SK-N-SH (cell line): ENCODE data around the gene LRRC73. TPM values are rescaled to one million over a fixed set of nuclear protein-coding genes. Genes with fewer than 3 reads are reported as not detected.
"Not testable (repeated sequence)": the region's sequence is repeated elsewhere in the genome, so short reads cannot be mapped to it uniquely, and the experiment has no call there.

Source experiments
- CTCF ChIA-PET: fragments of 300-600, 350-600 bp; formaldehyde crosslinking; extraction: SDS; loops from one replicate; lab custom pipeline; 2021; lab: Yijun Ruan, JAX
- POLR2A ChIA-PET: fragments of 350-600 bp; sonication (Branson Sonifier 250); formaldehyde crosslinking; extraction: SDS; loops from one replicate; lab custom pipeline; 2020; ENCODE audit warnings: antibody characterized with exemption, inconsistent platforms; lab: Yijun Ruan, JAX
- DNase-seq: peaks from one replicate; pipeline ENCODE4 v3.0.0; 2012
- H2AFZ ChIP-seq: fragments of 200-600 bp; sonication (generic); 2 replicates; pipeline ENCODE4 v1.8.1; 2016; ENCODE audit warnings: antibody characterized with exemption, mild to moderate bottlenecking, low read depth
- H3F3A ChIP-seq: fragments of 200-600 bp; sonication (generic); replicated peaks from 2 replicates; pipeline ENCODE3; 2016; ENCODE audit warnings: antibody characterized with exemption, mild to moderate bottlenecking; ENCODE audit not compliant: insufficient read depth
- H3K27ac ChIP-seq, 2 experiments: fragments of 200-500 bp in 1 of 2; fragments of 200-600 bp in 1 of 2; sonication (Bioruptor generic) in 1 of 2; sonication (generic), shearing (Covaris generic) in 1 of 2; 2 replicates each; pipeline versions ENCODE4 v1.5.1 to v1.6.1; 2014 to 2016; ENCODE audit warnings: low read depth in 2 of 2, inconsistent platforms in 1 of 2, low read length in 1 of 2, mild to moderate bottlenecking in 1 of 2, mixed read lengths in 1 of 2
- H3K27me3 ChIP-seq: fragments of 200-600 bp; sonication (generic), shearing (Covaris generic); 2 replicates; pipeline ENCODE4 v1.6.1; 2016; ENCODE audit warnings: mixed run types; ENCODE audit not compliant: insufficient read depth
- H3K36me3 ChIP-seq, 2 experiments: fragments of 200-500 bp in 1 of 2; fragments of 200-600 bp in 1 of 2; sonication (Bioruptor generic) in 1 of 2; sonication (generic) in 1 of 2; replicated peaks in 1 of 2; 2 replicates each; pipeline versions ENCODE3 to v1.5.1; 2014 to 2016; ENCODE audit warnings: low read length in 1 of 2, mild to moderate bottlenecking in 1 of 2; ENCODE audit not compliant: insufficient read depth in 2 of 2, control insufficient read depth in 1 of 2
- H3K4me1 ChIP-seq, 2 experiments: fragments of 200-500 bp in 1 of 2; fragments of 200-600 bp in 1 of 2; sonication (Bioruptor generic) in 1 of 2; sonication (generic), shearing (Covaris generic) in 1 of 2; 2 replicates each; pipeline versions ENCODE4 v1.5.1 to v1.6.1; 2014 to 2016; ENCODE audit warnings: low read depth in 1 of 2, low read length in 1 of 2, mixed run types in 1 of 2; ENCODE audit not compliant: insufficient read depth in 2 of 2, control insufficient read depth in 1 of 2
- H3K4me2 ChIP-seq: fragments of 200-600 bp; sonication (generic), shearing (Covaris generic); 2 replicates; pipeline ENCODE4 v1.6.1; 2017; ENCODE audit warnings: mixed run types
- H3K4me3 ChIP-seq, 2 experiments: fragments of 200-500 bp in 1 of 2; fragments of 200-600 bp in 1 of 2; sonication (Bioruptor generic) in 1 of 2; sonication (generic), shearing (Covaris generic) in 1 of 2; 2 replicates each; pipeline versions ENCODE4 v1.5.1 to v1.8.1; 2014 to 2016; ENCODE audit warnings: low read depth in 2 of 2, inconsistent platforms in 1 of 2, low read length in 1 of 2, mild to moderate bottlenecking in 1 of 2, mixed read lengths in 1 of 2, moderate library complexity in 1 of 2
- H3K79me2 ChIP-seq: fragments of 200-600 bp; sonication (generic); 2 replicates; pipeline ENCODE4 v1.8.1; 2017; ENCODE audit warnings: mild to moderate bottlenecking; ENCODE audit not compliant: insufficient read depth
- H3K9ac ChIP-seq: fragments of 200-600 bp; sonication (generic); 2 replicates; pipeline ENCODE4 v1.6.1; 2017; ENCODE audit warnings: mixed run types
- H3K9me2 ChIP-seq: fragments of 200-600 bp; sonication (generic); 2 replicates; pipeline ENCODE4 v1.6.1; 2017; ENCODE audit warnings: mixed run types
- H3K9me3 ChIP-seq: fragments of 200-600 bp; sonication (generic); 2 replicates; pipeline ENCODE4 v1.6.1; 2017; ENCODE audit warnings: mixed run types, mild to moderate bottlenecking, moderate library complexity
- H4K20me1 ChIP-seq: fragments of 200-600 bp; sonication (generic); 2 replicates; pipeline ENCODE4 v1.6.1; 2017; ENCODE audit warnings: mild to moderate bottlenecking, mixed run types; ENCODE audit not compliant: insufficient read depth
- CHD2 ChIP-seq: fragments of 150-350 bp; IDR thresholded peaks from 2 replicates; pipeline ENCODE4 v1.6.1; 2018; ENCODE audit warnings: low read length; ENCODE audit not compliant: partially characterized antibody
- ELF1 ChIP-seq: IDR thresholded peaks from 2 replicates; pipeline ENCODE4 v1.4.0; 2012
- EZH2phosphoT487 ChIP-seq: fragments of 200-600 bp; sonication (generic); IDR thresholded peaks from 2 replicates; pipeline ENCODE4 v1.6.1; 2017; ENCODE audit warnings: low read depth, mixed run types, mild to moderate bottlenecking, antibody characterized with exemption, moderate library complexity, borderline replicate concordance
- FOXJ3 ChIP-seq: sonication (generic); formaldehyde crosslinking; IDR thresholded peaks from 2 replicates; pipeline ENCODE4 v1.5.1; 2020; ENCODE audit warnings: mild to moderate bottlenecking, missing genetic modification reagents
- FOXM1 ChIP-seq: IDR thresholded peaks from 2 replicates; pipeline ENCODE4 v1.4.0; 2012; ENCODE audit warnings: low read depth, mild to moderate bottlenecking
- GATA2 ChIP-seq: sonication (generic); formaldehyde crosslinking; IDR thresholded peaks from 2 replicates; pipeline ENCODE4 v1.5.0; 2020; ENCODE audit warnings: mild to moderate bottlenecking, missing genetic modification reagents
- JUND ChIP-seq: IDR thresholded peaks from 2 replicates; pipeline ENCODE4 v1.4.0; 2012
- RCOR1 ChIP-seq: fragments of 150-350 bp; IDR thresholded peaks from 2 replicates; pipeline ENCODE4 v1.6.1; 2017; ENCODE audit warnings: antibody characterized with exemption, low read length
- REST ChIP-seq: IDR thresholded peaks from 2 replicates; pipeline ENCODE4 v1.6.1; 2012; ENCODE audit warnings: mild to moderate bottlenecking, low read depth, low read length, moderate library complexity
- RXRA ChIP-seq: IDR thresholded peaks from 2 replicates; pipeline ENCODE4 v1.4.0; 2012; ENCODE audit warnings: low read depth, mild to moderate bottlenecking, borderline replicate concordance
- YY1 ChIP-seq: IDR thresholded peaks from 2 replicates; pipeline ENCODE4 v1.4.0; 2012; ENCODE audit warnings: low read depth, mild to moderate bottlenecking
- WGBS: methylation state at CpG from one replicate; pipeline ENCODE4 v1.1.6; 2017; ENCODE audit warnings: low lambda C conversion rate; 5-methylcytosine and 5-hydroxymethylcytosine counted together
- polyA plus RNA-seq, 3 experiments: library from polyadenylated mRNA; depleted of rRNA; stranded (reverse); fragments of >200 nt; gene quantifications; 2 replicates each; pipeline ENCODE4 v1.2.3, GENCODE V29; 2012
- TF ChIP-seq, protein P1 (sequence below): fragments of 150-350 bp; IDR thresholded peaks from 2 replicates; pipeline ENCODE4 v1.6.1; 2017; ENCODE audit warnings: antibody characterized with exemption, low read length, low read depth, borderline replicate concordance
- TF ChIP-seq, protein P2 (sequence below): IDR thresholded peaks from 2 replicates; pipeline ENCODE4 v1.4.0; 2012; ENCODE audit warnings: low read depth
- TF ChIP-seq, protein P3 (sequence below): fragments of 150-350 bp; IDR thresholded peaks from 2 replicates; pipeline ENCODE4 v1.6.1; 2016; ENCODE audit warnings: mild to moderate bottlenecking, low read depth, low read length

LRRC73 gene
- polyA plus RNA-seq, 1 of the 3 experiments (the other 2 are of a cell fraction): 0.89 TPM

DNA sequence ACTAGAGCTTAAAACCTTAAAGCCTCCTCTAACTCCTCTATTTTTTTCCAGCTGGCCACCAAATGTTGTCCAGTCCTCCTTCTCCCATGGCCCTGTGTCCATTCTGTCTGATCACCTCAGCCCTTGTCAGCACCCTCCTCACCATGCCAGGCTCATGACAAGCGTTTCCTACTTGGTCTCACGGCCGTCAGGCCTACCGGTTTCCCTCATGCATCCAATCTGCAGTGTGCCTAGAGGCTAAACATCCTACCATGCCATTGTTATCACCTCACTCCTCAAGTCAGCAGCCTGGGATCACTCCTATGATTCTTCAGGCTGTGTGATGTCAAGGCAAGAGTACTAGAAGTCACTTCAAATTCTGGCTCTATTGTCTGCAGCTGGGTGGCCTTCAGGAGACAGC, 42.4 kb downstream of the LRRC73 start:
- no peaks in the 10 kb centered on the region for H3K9me3 ChIP-seq
- TF ChIP-seq CHD2: no peak
- no peak for TF ChIP-seq YY1
- POLR2A ChIA-PET: no interaction called here

DNA sequence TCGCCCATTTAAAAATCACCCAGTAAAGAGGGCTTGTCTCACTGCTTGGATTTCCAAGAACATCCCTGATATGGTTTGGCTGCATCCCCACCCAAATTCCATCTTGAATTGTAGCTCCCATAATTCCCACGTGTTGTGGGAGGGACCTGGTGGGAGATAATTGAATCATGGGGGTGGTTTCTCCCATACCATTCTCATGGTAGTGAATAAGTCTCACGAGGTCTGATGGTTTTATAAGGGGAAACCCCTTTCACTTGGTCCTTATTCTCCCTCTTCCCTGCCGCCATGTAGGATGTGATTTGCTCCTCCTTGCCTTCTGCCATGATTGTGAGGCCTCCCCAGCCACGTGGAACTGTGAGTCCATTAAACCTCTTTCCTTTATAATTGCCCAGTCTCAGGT, 42.9 kb downstream of the LRRC73 start:
- H3K4me1 ChIP-seq, H3K4me2 ChIP-seq, H3K27ac ChIP-seq, H2AFZ ChIP-seq, H3F3A ChIP-seq, H3K79me2 ChIP-seq, H3K4me3 ChIP-seq, DNase-seq, H3K9me3 ChIP-seq, H3K27me3 ChIP-seq, H4K20me1 ChIP-seq, POLR2A ChIA-PET, H3K9me2 ChIP-seq, H3K9ac ChIP-seq, H3K36me3 ChIP-seq: not testable (repeated sequence)
- 41% methylated on average over 5 of the region's 5 CpGs for WGBS
- CTCF ChIA-PET: interaction anchor here (1.4 to 1.5 kb wide), 2 partner anchors 23 to 40 kb away, joined by 4 to 7 read pairs; no protein-coding TSS in a partner anchor

More for the DNA sequence above, 42.4 kb downstream of the LRRC73 start:
- no peaks in the 10 kb centered on the region for H3K79me2 ChIP-seq
- H2AFZ ChIP-seq: no peak overlapping the region
- no peak overlapping the region for H3K27ac ChIP-seq
- H3K4me1 ChIP-seq: no peaks in the 10 kb centered on the region
- no peak for DNase-seq
- peaks cover 4% of the 10 kb centered on the region; the same call in 1 of the 2 replicates for H3K27me3 ChIP-seq
- no peaks in the 10 kb centered on the region for H3F3A ChIP-seq
- no peaks in the 10 kb centered on the region for H3K36me3 ChIP-seq
- H3K9ac ChIP-seq: no peak overlapping the region
- CTCF ChIA-PET: interaction anchor here (1.4 to 1.5 kb wide), 2 partner anchors 23 to 39 kb away, joined by 4 to 7 read pairs; no protein-coding TSS in a partner anchor
- H3K4me2 ChIP-seq: no peak overlapping the region
- H3K4me3 ChIP-seq: no peak overlapping the region
- no peaks in the 10 kb centered on the region for H3K9me2 ChIP-seq
- H4K20me1 ChIP-seq: no peaks in the 10 kb centered on the region
- 63% methylated on average over 4 of the region's 4 CpGs for WGBS

GRCh38 chr6:43465948-43466347, 44.2 kb downstream of the LRRC73 start:
- H3K79me2 ChIP-seq: no peaks in the 10 kb centered on the region
- TF ChIP-seq RCOR1 (no peak), RXRA (no peak), ELF1 (no peak), FOXJ3 (CRISPR knock-in tag) (no peak), FOXM1 (no peak), REST (no peak), EZH2phosphoT487 (no peak), JUND (no peak), GATA2 (CRISPR knock-in tag) (no peak), CHD2 (no peak)
- TF ChIP-seq, protein P1, sequence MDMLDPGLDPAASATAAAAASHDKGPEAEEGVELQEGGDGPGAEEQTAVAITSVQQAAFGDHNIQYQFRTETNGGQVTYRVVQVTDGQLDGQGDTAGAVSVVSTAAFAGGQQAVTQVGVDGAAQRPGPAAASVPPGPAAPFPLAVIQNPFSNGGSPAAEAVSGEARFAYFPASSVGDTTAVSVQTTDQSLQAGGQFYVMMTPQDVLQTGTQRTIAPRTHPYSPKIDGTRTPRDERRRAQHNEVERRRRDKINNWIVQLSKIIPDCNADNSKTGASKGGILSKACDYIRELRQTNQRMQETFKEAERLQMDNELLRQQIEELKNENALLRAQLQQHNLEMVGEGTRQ: no peak
- TF ChIP-seq, protein P2, sequence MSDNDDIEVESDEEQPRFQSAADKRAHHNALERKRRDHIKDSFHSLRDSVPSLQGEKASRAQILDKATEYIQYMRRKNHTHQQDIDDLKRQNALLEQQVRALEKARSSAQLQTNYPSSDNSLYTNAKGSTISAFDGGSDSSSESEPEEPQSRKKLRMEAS: no peak
- TF ChIP-seq, protein P3, sequence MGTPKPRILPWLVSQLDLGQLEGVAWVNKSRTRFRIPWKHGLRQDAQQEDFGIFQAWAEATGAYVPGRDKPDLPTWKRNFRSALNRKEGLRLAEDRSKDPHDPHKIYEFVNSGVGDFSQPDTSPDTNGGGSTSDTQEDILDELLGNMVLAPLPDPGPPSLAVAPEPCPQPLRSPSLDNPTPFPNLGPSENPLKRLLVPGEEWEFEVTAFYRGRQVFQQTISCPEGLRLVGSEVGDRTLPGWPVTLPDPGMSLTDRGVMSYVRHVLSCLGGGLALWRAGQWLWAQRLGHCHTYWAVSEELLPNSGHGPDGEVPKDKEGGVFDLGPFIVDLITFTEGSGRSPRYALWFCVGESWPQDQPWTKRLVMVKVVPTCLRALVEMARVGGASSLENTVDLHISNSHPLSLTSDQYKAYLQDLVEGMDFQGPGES: no peak
- H4K20me1 ChIP-seq: no peaks in the 10 kb centered on the region
- ChIA-PET POLR2A (no interaction called here), CTCF (interaction anchor here (1.2 to 14.6 kb wide), 2 partner anchors 11 to 34 kb away, joined by 5 to 382 read pairs; partner anchors contain the start of genes DLK2 and LRRC73)
- H3K4me2 ChIP-seq: no peak overlapping the region
- H3K9me2 ChIP-seq: no peaks in the 10 kb centered on the region
- peaks cover 4% of the 10 kb centered on the region; the same call in 1 of the 2 replicates for H3K27me3 ChIP-seq
- no peaks in the 10 kb centered on the region for H3F3A ChIP-seq
- no peak overlapping the region for H3K4me3 ChIP-seq
- no peak overlapping the region for H3K9ac ChIP-seq
- DNase-seq: no peak
- H3K9me3 ChIP-seq: no peaks in the 10 kb centered on the region
- H3K36me3 ChIP-seq: no peaks in the 10 kb centered on the region
- no peak overlapping the region for H3K27ac ChIP-seq
- no peaks in the 10 kb centered on the region for H3K4me1 ChIP-seq
- WGBS: 32% methylated on average over 2 of the region's 2 CpGs
- H2AFZ ChIP-seq: no peak overlapping the region
